HepG2 (cell line): Measurements from ENCODE around the gene RAP1A. TPM values are rescaled to one million over a fixed set of nuclear protein-coding genes. Genes with fewer than 3 reads are reported as not detected.

ENCODE experiments used
- ATAC-seq: fragments of 200-7000 bp; cut with Tn5 transposase; 3 replicates; pipeline ENCODE4 v1.9.1; 2020; ENCODE audit warnings: mild to moderate bottlenecking, moderate library complexity
- BruUV-seq: library from RNA; stranded (reverse); fragments of 400-500 nt; replicated peaks from 2 replicates; lab custom pipeline; 2021; lab: Mats Ljungman, UMichigan
- CTCF ChIA-PET: fragments of 300-600 bp; formaldehyde crosslinking; extraction: SDS; loops from one replicate; lab custom pipeline; 2021; ENCODE audit warnings: low total read pairs, inconsistent platforms, low intra/inter-chr PET ratio; lab: Yijun Ruan, JAX
- POLR2A ChIA-PET: fragments of 350-600 bp; sonication (Branson Sonifier 250); formaldehyde crosslinking; loops from one replicate; lab custom pipeline; 2020; ENCODE audit warnings: antibody characterized with exemption, inconsistent platforms; lab: Yijun Ruan, JAX
- DNase-seq: peaks from one replicate; pipeline ENCODE4 v3.0.0-alpha.2; 2015; ENCODE audit warnings: low spot score
- FAIRE-seq: peaks from 3 replicates; lab custom pipeline; 2011; peaks lifted over from hg19 to GRCh38; lab: Jason Lieb, UNC
- H2AFZ ChIP-seq: one replicate; pipeline ENCODE4 v1.6.1; 2011; ENCODE audit warnings: low read length, inconsistent platforms
- H3K27ac ChIP-seq: fragments of 300-600 bp; 3 replicates; pipeline ENCODE4 v1.8.0; 2011; ENCODE audit warnings: mixed run types, mild to moderate bottlenecking, mixed read lengths, low read length, inconsistent platforms; ENCODE audit not compliant: insufficient read depth; ENCODE audit errors: extremely low read length
- H3K27me3 ChIP-seq, 2 experiments: fragments of 200-600 bp in 1 of 2; 2 replicates in 1 of 2; 3 replicates in 1 of 2; pipeline versions ENCODE4 v1.6.0 to v1.8.0; 2011; ENCODE audit warnings: low read length in 2 of 2, mild to moderate bottlenecking in 2 of 2, moderate library complexity in 2 of 2, inconsistent platforms in 1 of 2; ENCODE audit not compliant: insufficient read depth in 2 of 2, control insufficient read depth in 1 of 2
- H3K36me3 ChIP-seq, 2 experiments: fragments of 200-600 bp in 1 of 2; replicated peaks in 1 of 2; 2 replicates in 1 of 2; 3 replicates in 1 of 2; pipeline versions ENCODE4 v1.5.1 to v1.8.0; 2011; ENCODE audit warnings: low read length in 2 of 2, inconsistent platforms in 1 of 2; ENCODE audit not compliant: insufficient read depth in 2 of 2, control insufficient read depth in 1 of 2
- H3K4me1 ChIP-seq: 2 replicates; pipeline ENCODE4 v1.5.1; 2012; ENCODE audit warnings: low read length, inconsistent platforms; ENCODE audit not compliant: insufficient read depth
- H3K4me2 ChIP-seq: 2 replicates; pipeline ENCODE4 v1.6.0; 2011; ENCODE audit warnings: low read depth, low read length, inconsistent platforms
- H3K4me3 ChIP-seq, 3 experiments: fragments of 200-600 bp in 1 of 3; sonication (generic), shearing (Covaris generic) in 1 of 3; replicated peaks in 1 of 3; 2 replicates each; pipeline ENCODE4 v1.5.1; 2011 to 2016; ENCODE audit warnings: low read length in 3 of 3, inconsistent platforms in 2 of 3, low read depth in 2 of 3, mild to moderate bottlenecking in 2 of 3, control low read depth in 1 of 3, mixed read lengths in 1 of 3; ENCODE audit not compliant: insufficient read depth in 1 of 3
- H3K79me2 ChIP-seq: one replicate; pipeline ENCODE4 v1.6.1; 2011; ENCODE audit warnings: low read length, inconsistent platforms; ENCODE audit not compliant: insufficient read depth
- H3K9ac ChIP-seq: 2 replicates; pipeline ENCODE4 v1.6.0; 2011; ENCODE audit warnings: mild to moderate bottlenecking, low read depth, low read length, inconsistent platforms; ENCODE audit not compliant: insufficient read depth
- H3K9me3 ChIP-seq: 2 replicates; pipeline ENCODE4 v1.5.1; 2012; ENCODE audit warnings: mild to moderate bottlenecking, low read length
- H4K20me1 ChIP-seq: 2 replicates; pipeline ENCODE4 v1.6.0; 2011; ENCODE audit warnings: inconsistent platforms, mild to moderate bottlenecking, low read length, moderate library complexity; ENCODE audit not compliant: insufficient read depth
- FOXO1 ChIP-seq: sonication (generic); formaldehyde crosslinking; IDR thresholded peaks from 2 replicates; pipeline ENCODE4 v1.4.0; 2020; ENCODE audit warnings: missing genetic modification reagents
- GZF1 ChIP-seq: sonication (generic); formaldehyde crosslinking; IDR thresholded peaks from 2 replicates; pipeline ENCODE4 v1.5.1; 2020; ENCODE audit warnings: mild to moderate bottlenecking, missing genetic modification reagents
- POLR2A ChIP-seq, 2 experiments: IDR thresholded peaks; 2 replicates each; pipeline ENCODE4 v1.6.1; 2011; ENCODE audit warnings: low read depth in 2 of 2, low read length in 2 of 2, mild to moderate bottlenecking in 1 of 2, moderate library complexity in 1 of 2; ENCODE audit not compliant: insufficient read depth in 1 of 2
- SMAD9 ChIP-seq: sonication (generic); formaldehyde crosslinking; IDR thresholded peaks from 2 replicates; pipeline ENCODE4 v1.5.1; 2020; ENCODE audit warnings: mild to moderate bottlenecking, missing genetic modification reagents
- ZBTB7A ChIP-seq: sonication (generic); formaldehyde crosslinking; IDR thresholded peaks from 2 replicates; pipeline ENCODE4 v1.8.0; 2022; ENCODE audit warnings: mild to moderate bottlenecking, missing genetic modification reagents
- ZIK1 ChIP-seq: sonication (generic); formaldehyde crosslinking; IDR thresholded peaks from 2 replicates; pipeline ENCODE4 v1.5.0; 2020; ENCODE audit warnings: mild to moderate bottlenecking, low read depth, missing genetic modification reagents, borderline replicate concordance
- ZNF296 ChIP-seq: sonication (generic); formaldehyde crosslinking; conservative IDR thresholded peaks from 2 replicates; pipeline ENCODE4 v1.5.0; 2020; ENCODE audit warnings: mild to moderate bottlenecking, missing genetic modification reagents
- ZNF501 ChIP-seq: sonication (generic); formaldehyde crosslinking; IDR thresholded peaks from 2 replicates; pipeline ENCODE4 v1.5.1; 2020; ENCODE audit warnings: mild to moderate bottlenecking, moderate library complexity, missing genetic modification reagents
- ZNF788 ChIP-seq: sonication (generic); formaldehyde crosslinking; IDR thresholded peaks from 2 replicates; pipeline ENCODE4 v1.5.0; 2020; ENCODE audit warnings: mild to moderate bottlenecking, missing genetic modification reagents, borderline replicate concordance
- WGBS: methylation state at CpG from one replicate; pipeline ENCODE4 v1.1.6; 2017; ENCODE audit warnings: low lambda C conversion rate; 5-methylcytosine and 5-hydroxymethylcytosine counted together
- in situ Hi-C: cut with HindIII; loops from 2 replicates; pipeline ENCODE4 v1.10.0; 2017; ENCODE audit warnings: low pct_unique_long_range_greater_than_20kb; ENCODE audit not compliant: extremely low pct_ligation_motif_present
- intact Hi-C: fragments of 100-400 bp; cut with micrococcal nuclease; formaldehyde crosslinking; loops from one replicate; pipeline ENCODE4 v1.10.0; 2022; ENCODE audit not compliant: unreplicated experiment
- polyA plus RNA-seq, 8 experiments: library from polyadenylated mRNA; depleted of rRNA in 3 of 8; stranded (reverse) in 7 of 8; unstranded in 1 of 8; fragments of >200 nt; fragmentation: Illumina TruSeq in 4 of 8; extraction: Trizol in 4 of 8; gene quantifications; 2 replicates each; pipeline versions ENCODE4 v1.2.1 to v1.2.3, GENCODE V29; 2011 to 2016; ENCODE audit warnings: low read depth in 4 of 8, missing spikeins in 1 of 8, mixed read lengths in 1 of 8; ENCODE audit not compliant: insufficient read depth in 1 of 8
- total RNA-seq, 5 experiments: library from RNA; depleted of rRNA; stranded (reverse); fragments of >200 nt; fragmentation: Illumina TruSeq; extraction: Trizol; gene quantifications; 2 replicates each; pipeline ENCODE4 v1.2.3, GENCODE V29; 2016; ENCODE audit warnings: low read depth in 1 of 5
- TF ChIP-seq, protein P1 (sequence below): IDR thresholded peaks from 2 replicates; pipeline ENCODE4 v1.6.1; 2016; ENCODE audit warnings: missing compliant biosample characterization, missing genetic modification reagents, borderline replicate concordance
- TF ChIP-seq, protein P2 (sequence below): sonication (generic); formaldehyde crosslinking; IDR thresholded peaks from 2 replicates; pipeline ENCODE4 v1.8.0; 2023; ENCODE audit warnings: mild to moderate bottlenecking, missing genetic modification reagents

The RAP1A gene
- total and polyA plus RNA-seq, 2 of the 13 experiments (the other 11 are each of a cell fraction or from before 2014, with no cell fraction given) = 19.0 to 20.7 TPM

DNA sequence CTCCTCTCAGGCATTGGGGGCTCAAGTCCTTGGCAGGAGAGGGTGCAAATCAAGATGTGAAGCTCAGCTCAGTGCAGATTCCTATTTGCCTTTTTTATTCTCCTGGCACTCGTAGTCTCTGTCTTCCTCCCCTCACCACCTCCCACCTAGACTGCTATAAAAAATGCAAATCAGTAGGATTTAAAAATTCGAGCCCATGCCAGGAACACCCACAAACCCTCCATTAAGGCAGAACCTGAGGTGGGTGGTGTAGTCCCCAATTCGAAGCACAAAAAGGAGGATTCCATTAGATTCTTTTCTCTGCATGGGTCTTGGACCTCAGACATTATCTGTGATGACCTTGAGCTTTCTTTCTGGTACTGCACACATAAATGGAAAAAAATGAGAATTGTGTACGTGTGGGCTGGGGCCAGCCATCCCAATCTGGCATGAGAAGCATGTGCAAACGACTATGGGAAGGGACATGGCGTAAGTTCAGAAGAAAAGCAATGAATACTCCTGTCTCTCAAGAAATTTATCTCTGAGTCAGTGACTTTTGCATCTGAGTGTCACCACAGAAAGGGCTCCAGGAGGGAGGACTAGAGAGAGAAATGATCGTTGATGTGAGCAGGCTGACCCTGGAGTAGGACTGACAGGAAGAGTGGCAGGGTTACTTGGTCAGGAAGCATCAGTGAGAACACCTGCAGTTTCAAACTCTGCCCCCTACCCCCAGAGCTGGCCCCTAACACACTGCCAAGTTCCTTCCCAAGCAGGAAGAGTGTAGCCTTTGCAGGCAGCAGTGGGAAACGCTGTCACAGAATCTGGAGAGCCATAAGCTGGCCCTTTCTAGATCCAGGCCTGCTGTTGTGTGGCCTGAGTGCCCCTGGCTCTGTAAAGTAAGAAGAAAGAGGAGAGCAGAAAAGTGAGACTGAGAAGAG, 117.9 kb downstream of the RAP1A start:
- peak overlapping the region; percentile 90 for H3K9ac ChIP-seq
- 63% methylated on average over 8 of the region's 8 CpGs for WGBS
- H3K36me3 ChIP-seq = no peaks in the 10 kb centered on the region
- intact Hi-C loops (no loop called here), in situ Hi-C loops (no loop called here)
- H3K4me3 ChIP-seq = peak overlapping the region in 2 of 3 experiments; percentile 57 to 78; a peak in 5 of 6 replicates
- H3K9me3 ChIP-seq = no peaks in the 10 kb centered on the region
- no peak overlapping the region for H2AFZ ChIP-seq
- ChIA-PET CTCF (no interaction called here), POLR2A (interaction anchor here (1.9 to 3.8 kb wide), 4 partner anchors 10 to 230 kb away, joined by 6 to 22 read pairs (median 9); partner anchors contain the start of gene DDX20)
- H3K27me3 ChIP-seq = peaks cover 0 to 5% of the 10 kb centered on the region in 2 experiments; a peak in 1 of 5 replicates
- H3K79me2 ChIP-seq = peaks cover 17% of the 10 kb centered on the region
- TF ChIP-seq POLR2A (IDR thresholded peaks at IDR 0.05; ENCODE audit: insufficient read depth in 1 of 2, low read depth in 2 of 2, low read length in 2 of 2) (peak in 1 of 2 experiments; percentile 5; a peak in 2 of 4 replicates), ZBTB7A (CRISPR knock-in tag) (0 out of 2 replicates have a peak, but pooled peaks have one; percentile 28), FOXO1 (CRISPR knock-in tag) (no peak), ZNF296 (CRISPR knock-in tag) (no peak), ZNF501 (CRISPR knock-in tag) (0 out of 2 replicates have a peak, but pooled peaks have one; percentile 3)
- ATAC-seq (no peak), DNase-seq (no peak), FAIRE-seq (no peak)
- H3K4me2 ChIP-seq = peak overlapping the region; percentile 83
- peaks cover 78% of the 10 kb centered on the region for H3K4me1 ChIP-seq
- peak overlapping the region; percentile 75 for H3K27ac ChIP-seq
- no TSS peak for BruUV-seq
- H4K20me1 ChIP-seq = no peaks in the 10 kb centered on the region

DNA sequence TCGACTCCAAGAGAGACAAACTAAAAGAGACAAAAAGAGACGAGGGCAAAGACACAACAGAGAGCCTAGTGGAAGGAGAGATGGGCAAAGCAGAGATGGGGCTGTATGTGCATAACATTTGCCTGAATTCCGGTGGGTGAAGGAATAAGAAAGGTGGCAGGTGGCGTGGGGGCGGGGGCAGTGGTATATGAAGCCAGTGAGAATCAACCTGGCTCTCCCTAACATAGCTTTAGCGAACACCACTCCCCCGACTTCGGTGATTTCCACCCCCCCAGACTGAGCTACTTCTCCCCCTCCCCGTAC, 118.5 kb downstream of the RAP1A start:
- H3K4me3 ChIP-seq = peak overlapping the region; percentile 57 to 78 (median 66)
- peaks cover 72% of the 10 kb centered on the region for H3K4me1 ChIP-seq
- H3K9ac ChIP-seq = peak overlapping the region; percentile 90
- peaks cover 0 to 5% of the 10 kb centered on the region in 2 experiments; a peak in 1 of 5 replicates for H3K27me3 ChIP-seq
- H3K4me2 ChIP-seq = peak overlapping the region; percentile 83
- no TSS peak for BruUV-seq
- FAIRE-seq = no peak
- ChIA-PET POLR2A (interaction anchor here (1.9 to 3.8 kb wide), 4 partner anchors 9 to 230 kb away, joined by 6 to 22 read pairs (median 9); partner anchors contain the start of gene DDX20), CTCF (no interaction called here)
- no peak overlapping the region for H2AFZ ChIP-seq
- peak overlapping the region; percentile 75 for H3K27ac ChIP-seq
- in situ Hi-C loops (no loop called here), intact Hi-C loops (no loop called here)
- H3K36me3 ChIP-seq = no peaks in the 10 kb centered on the region
- no peak for ATAC-seq
- peaks cover 15% of the 10 kb centered on the region for H3K79me2 ChIP-seq
- H3K9me3 ChIP-seq = no peaks in the 10 kb centered on the region
- 19% methylated on average over 8 of the region's 9 CpGs for WGBS
- DNase-seq = no peak
- no peaks in the 10 kb centered on the region for H4K20me1 ChIP-seq
- TF ChIP-seq, protein P1, sequence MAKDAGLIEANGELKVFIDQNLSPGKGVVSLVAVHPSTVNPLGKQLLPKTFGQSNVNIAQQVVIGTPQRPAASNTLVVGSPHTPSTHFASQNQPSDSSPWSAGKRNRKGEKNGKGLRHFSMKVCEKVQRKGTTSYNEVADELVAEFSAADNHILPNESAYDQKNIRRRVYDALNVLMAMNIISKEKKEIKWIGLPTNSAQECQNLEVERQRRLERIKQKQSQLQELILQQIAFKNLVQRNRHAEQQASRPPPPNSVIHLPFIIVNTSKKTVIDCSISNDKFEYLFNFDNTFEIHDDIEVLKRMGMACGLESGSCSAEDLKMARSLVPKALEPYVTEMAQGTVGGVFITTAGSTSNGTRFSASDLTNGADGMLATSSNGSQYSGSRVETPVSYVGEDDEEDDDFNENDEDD (CRISPR knock-in tag) = 0 out of 2 replicates have a peak, but pooled peaks have one; percentile 1
- TF ChIP-seq ZNF788 (0 out of 2 replicates have a peak, but pooled peaks have one; percentile 7), SMAD9 (no peak), GZF1 (CRISPR knock-in tag) (0 out of 2 replicates have a peak, but pooled peaks have one; percentile 13), ZIK1 (CRISPR knock-in tag) (0 out of 2 replicates have a peak, but pooled peaks have one; percentile 4)
- TF ChIP-seq, protein P2, sequence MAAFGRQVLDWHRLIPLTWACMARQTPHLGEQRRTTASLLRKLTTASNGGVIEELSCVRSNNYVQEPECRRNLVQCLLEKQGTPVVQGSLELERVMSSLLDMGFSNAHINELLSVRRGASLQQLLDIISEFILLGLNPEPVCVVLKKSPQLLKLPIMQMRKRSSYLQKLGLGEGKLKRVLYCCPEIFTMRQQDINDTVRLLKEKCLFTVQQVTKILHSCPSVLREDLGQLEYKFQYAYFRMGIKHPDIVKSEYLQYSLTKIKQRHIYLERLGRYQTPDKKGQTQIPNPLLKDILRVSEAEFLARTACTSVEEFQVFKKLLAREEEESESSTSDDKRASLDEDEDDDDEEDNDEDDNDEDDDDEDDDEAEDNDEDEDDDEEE (CRISPR knock-in tag) = peak; percentile 8; the same call in 1 of the 2 replicates
